Heart left ventricle (tissue), 13 donors: ENCODE measurements around the gene STT3B.

Experiments
- CTCF ChIP-seq, 12 donors: fragments of 200-600 bp; sonication (generic) in 4 of 12; IDR thresholded peaks; one replicate each; pipeline versions ENCODE4 v1.5.0 to v1.8.0; 2018 to 2022; ENCODE audit warnings: antibody characterized with exemption in 12 of 12, mild to moderate bottlenecking in 5 of 12
- POLR2A ChIP-seq, 2 donors: fragments of 450-650 bp; IDR thresholded peaks; one replicate each; pipeline ENCODE4 v1.6.1; 2017; ENCODE audit warnings: antibody characterized with exemption in 2 of 2, mild to moderate bottlenecking in 2 of 2, moderate library complexity in 2 of 2
- donor health status: ischemic (EF 13 %, LVEDD 7.1; RV severe dilation, severe dysfunction).
- donor health status: DM: no; HTN: yes; CAD: no.
- donor health status: DM: no; HTN: no; CAD: no.
- donor health status: ischemic (EF 25% LVEDD 6.9; RV normal size, moderate dysfunction).
- donor health status: ischemic (EF 25% LVEDD 5.7; RV mildly dilated, moderate dysfunction).
- donor health status: ischemic (EF 35%, LVEDD 5.7; RV mildly dilated, moderate dysfunction).
- donor health status: nonischemic (EF 11% LVEDD 7.7; RV severe dilation, severe dysfunction).
- donor health status: DM: yes; HTN: yes; CAD: no.
- donor health status: PGD.
- donor health status: ischemic (EF 29% LVEDD 5.4; RV normal size, mild dysfunction).
- donor health status: nonischemic (EF 23%, LVEDD 6.1; RV moderate dilation, normal function).

GRCh38 chr3:31616711-31617110 is 84.0 kb downstream of the STT3B start:
- TF ChIP-seq CTCF (IDR thresholded peaks at IDR 0.05) (no peak), POLR2A (IDR thresholded peaks at IDR 0.05) (no peak)
